Measurements from ENCODE around the gene JARID2. TPM values are rescaled to one million over a fixed set of nuclear protein-coding genes. Genes with fewer than 3 reads are reported as not detected.

The JARID2 gene
- total and polyA plus RNA-seq, 2 of the 8 experiments (the other 6 are each of a cell fraction or from before 2014, with no cell fraction given), result 60.1 to 239 TPM

- H3K79me2 ChIP-seq (ENCODE audit: control insufficient read depth in 1 of 2, insufficient read depth in 2 of 2, low read length in 2 of 2), result peaks cover 90 to 100% of the 10 kb centered on the region in 2 experiments
- no peak overlapping the region for H3K56ac ChIP-seq (replicated peaks; ENCODE audit: insufficient read length, low read depth, low read length)
- no peak overlapping the region for H4K5ac ChIP-seq (ENCODE audit: insufficient read length, low read depth, low read length)
- no peaks in the 10 kb centered on the region; a peak in 1 of 8 replicates for H3K36me3 ChIP-seq (ENCODE audit: control insufficient read depth in 2 of 4, insufficient read depth in 4 of 4, low read length in 3 of 4)
- H3K9ac ChIP-seq (replicated peaks in 1 of 4; ENCODE audit: extremely low read depth in 1 of 4, low read depth in 3 of 4, low read length in 3 of 4), result no peak overlapping the region
- no peak overlapping the region for H2AFZ ChIP-seq (ENCODE audit: low read length)
- 84% methylated on average over 4 of the region's 4 CpGs; no CpG with 5 or more reads in 1 of the 2 experiments for WGBS, 2 experiments (ENCODE audit: extremely low coverage in 1 of 2, insufficient coverage in 1 of 2, insufficient read length in 1 of 2, insufficient replicate concordance in 2 of 2, low coverage in 1 of 2, low lambda C conversion rate in 2 of 2, missing lambda C conversion rate in 1 of 2)
- TF ChIP-seq RXRA (IDR thresholded peaks at IDR 0.05; ENCODE audit: insufficient read depth, low read depth, low read length) (no peak), POU5F1 (IDR thresholded peaks at IDR 0.05; ENCODE audit: low read depth, low read length) (no peak), E2F6 (IDR thresholded peaks at IDR 0.05) (no peak), ZNF274 (IDR thresholded peaks at IDR 0.05; ENCODE audit: borderline replicate concordance, extremely low read depth, low read length) (no peak), KDM4A (IDR thresholded peaks at IDR 0.05; ENCODE audit: low read depth, low read length, severe bottlenecking) (no peak)
- 0 out of 2 replicates have a peak, but pooled peaks cover 5% of the 10 kb centered on the region for H3K79me1 ChIP-seq (ENCODE audit: low read depth, low read length)
- no peak for FAIRE-seq
- H3K9me3 ChIP-seq (ENCODE audit: insufficient read depth in 2 of 2, low read depth in 1 of 2, low read length in 1 of 2), result no peaks in the 10 kb centered on the region
- H3K23me2 ChIP-seq (ENCODE audit: low read depth, low read length), result no peaks in the 10 kb centered on the region
- H3K14ac ChIP-seq (ENCODE audit: insufficient read length), result no peak overlapping the region
- CTCF ChIA-PET (ENCODE audit: partially characterized antibody), result interaction anchor here (0.6 to 1.4 kb wide), 5 partner anchors 14 to 598 kb away, joined by 3 to 4 read pairs (median 3); no protein-coding TSS in a partner anchor
- peaks cover 51 to 69% of the 10 kb centered on the region in 2 experiments for H4K20me1 ChIP-seq (replicated peaks in 1 of 2; ENCODE audit: control insufficient read depth in 1 of 2, insufficient read depth in 2 of 2, low read length in 2 of 2)
- no peak overlapping the region for H2BK15ac ChIP-seq (ENCODE audit: low read length)
- POLR2A ChIA-PET (ENCODE audit: partially characterized antibody), result interaction anchor here (0.7 to 1.4 kb wide), 2 partner anchors 12 to 16 kb away, joined by 3 to 4 read pairs; no protein-coding TSS in a partner anchor
- DNase-seq (ENCODE audit: low read depth in 1 of 2, low spot score in 2 of 2), result no peak
- H3K23ac ChIP-seq (ENCODE audit: insufficient read length), result no peak overlapping the region
- H2BK5ac ChIP-seq (ENCODE audit: low read depth, low read length), result no peak overlapping the region
- no peak overlapping the region for H2BK20ac ChIP-seq (ENCODE audit: low read length)
- H3K27me3 ChIP-seq (replicated peaks in 1 of 4; ENCODE audit: control insufficient read depth in 3 of 4, extremely low read depth in 1 of 4, insufficient read depth in 3 of 4, low read length in 3 of 4), result no peaks in the 10 kb centered on the region
- H3K4ac ChIP-seq (replicated peaks; ENCODE audit: insufficient read length, low read depth, low read length), result no peak overlapping the region
- no peak overlapping the region for H4K8ac ChIP-seq (ENCODE audit: extremely low read depth, insufficient read depth, low read length)
- no peak overlapping the region for H2BK120ac ChIP-seq (replicated peaks; ENCODE audit: low read depth, low read length)
- peak overlapping the region in 1 of 2 experiments; percentile 37; a peak in 1 of 4 replicates for H3K4me2 ChIP-seq (ENCODE audit: insufficient read depth in 1 of 2, low read depth in 2 of 2, low read length in 2 of 2)
- H4K91ac ChIP-seq (replicated peaks; ENCODE audit: insufficient read length, low read length), result no peak overlapping the region
- H2AK5ac ChIP-seq (ENCODE audit: low read depth, low read length), result no peak overlapping the region
- H2BK12ac ChIP-seq (ENCODE audit: low read depth, low read length), result no peak overlapping the region
- peaks cover 13 to 28% (median 21%) of the 10 kb centered on the region in 4 experiments for H3K4me1 ChIP-seq (replicated peaks in 1 of 4; ENCODE audit: control insufficient read depth in 3 of 4, insufficient read depth in 4 of 4, low read length in 3 of 4)
- no peak overlapping the region for H3K18ac ChIP-seq (ENCODE audit: extremely low read depth, low read length)
- H3K4me3 ChIP-seq (ENCODE audit: extremely low read depth in 1 of 4, insufficient read depth in 2 of 4, low read depth in 3 of 4, low read length in 4 of 4), result no peak overlapping the region
- H3K27ac ChIP-seq (ENCODE audit: low read depth, low read length), result no peak overlapping the region
Measured at GRCh38 chr6:15335916-15336315, 90.0 kb downstream of the JARID2 start.
